Smooth muscle cell (in vitro differentiated cells): ENCODE data around the gene PHOSPHO1. TPM values are rescaled to one million over a fixed set of nuclear protein-coding genes. Genes with fewer than 3 reads are reported as not detected.

ENCODE experiments used
- DNase-seq: peaks from one replicate; lab custom pipeline; 2025; ENCODE audit not compliant: unreplicated experiment; lab: John Stamatoyannopoulos, UW
- H2AFZ ChIP-seq: fragments of 200-600 bp; sonication (generic); 2 replicates; pipeline ENCODE4 v1.6.0; 2016; ENCODE audit warnings: antibody characterized with exemption, low read depth, mild to moderate bottlenecking
- H3F3A ChIP-seq: fragments of 200-600 bp; sonication (generic); 2 replicates; pipeline ENCODE4 v1.6.0; 2017; ENCODE audit warnings: antibody characterized with exemption, low read depth
- H3K27ac ChIP-seq: fragments of 200-600 bp; sonication (generic); 2 replicates; pipeline ENCODE4 v1.5.1; 2016; ENCODE audit warnings: low read depth, mild to moderate bottlenecking
- H3K27me3 ChIP-seq: fragments of 200-600 bp; sonication (generic); 2 replicates; pipeline ENCODE4 v1.6.1; 2016; ENCODE audit warnings: low read depth, mild to moderate bottlenecking
- H3K36me3 ChIP-seq: fragments of 200-600 bp; sonication (generic); 2 replicates; pipeline ENCODE4 v1.5.1; 2016; ENCODE audit warnings: low read depth
- H3K4me1 ChIP-seq: fragments of 200-600 bp; sonication (generic); 2 replicates; pipeline ENCODE4 v1.5.1; 2016; ENCODE audit warnings: low read depth
- H3K4me2 ChIP-seq: fragments of 200-600 bp; sonication (generic); 2 replicates; pipeline ENCODE4 v1.6.0; 2016; ENCODE audit warnings: mild to moderate bottlenecking
- H3K4me3 ChIP-seq: fragments of 200-600 bp; sonication (generic); 2 replicates; pipeline ENCODE4 v1.5.1; 2016; ENCODE audit warnings: mild to moderate bottlenecking
- H3K79me2 ChIP-seq: fragments of 200-600 bp; sonication (generic); 2 replicates; pipeline ENCODE4 v1.6.0; 2016; ENCODE audit warnings: low read depth, mild to moderate bottlenecking
- H3K9ac ChIP-seq: fragments of 200-600 bp; sonication (generic); 2 replicates; pipeline ENCODE4 v1.6.0; 2016; ENCODE audit warnings: low read depth
- H3K9me3 ChIP-seq: fragments of 200-600 bp; sonication (generic); replicated peaks from 2 replicates; pipeline ENCODE4 v1.5.1; 2016; ENCODE audit warnings: low read depth
- H4K20me1 ChIP-seq: fragments of 200-600 bp; sonication (generic); 2 replicates; pipeline ENCODE4 v1.6.0; 2016; ENCODE audit warnings: low read depth
- whole genome bisulfite sequencing: methylation state at CpG from one replicate; pipeline ENCODE4 v1.1.7; 2016; ENCODE audit warnings: low lambda C conversion rate; 5-methylcytosine and 5-hydroxymethylcytosine counted together
- polyA plus RNA-seq: library from polyadenylated mRNA; unstranded; fragments of >200 nt; fragmentation: Nextera tagmentation; extraction: Ambion mirVana; gene quantifications from 2 replicates; pipeline ENCODE4 v1.2.1, GENCODE V29; 2016
- total RNA-seq: library from RNA; depleted of rRNA; stranded (reverse); fragments of >200 nt; gene quantifications from 2 replicates; pipeline ENCODE4 v1.2.3, GENCODE V29; 2014
- TF ChIP-seq, protein P1 (sequence below): fragments of 200-600 bp; sonication (generic); IDR thresholded peaks from 2 replicates; pipeline ENCODE4 v1.5.1; 2017; ENCODE audit warnings: borderline replicate concordance, mild to moderate bottlenecking, antibody characterized with exemption; ENCODE audit not compliant: insufficient read depth, poor library complexity, severe bottlenecking

PHOSPHO1 gene
- total and polyA plus RNA-seq, 2 experiments from 2014 or later: 3.0 to 4.2 TPM

- H3K27ac ChIP-seq: peak overlapping the region; percentile 98
- H4K20me1 ChIP-seq: no peaks in the 10 kb centered on the region
- no peak for DNase-seq
- H3K9me3 ChIP-seq: no peaks in the 10 kb centered on the region
- H3K4me3 ChIP-seq: peak overlapping the region; percentile 58
- peak overlapping the region; percentile 87 for H3K4me2 ChIP-seq
- peaks cover 10% of the 10 kb centered on the region for H3F3A ChIP-seq
- peak overlapping the region; percentile 95 for H3K9ac ChIP-seq
- no peaks in the 10 kb centered on the region for H3K79me2 ChIP-seq
- TF ChIP-seq, protein P1, sequence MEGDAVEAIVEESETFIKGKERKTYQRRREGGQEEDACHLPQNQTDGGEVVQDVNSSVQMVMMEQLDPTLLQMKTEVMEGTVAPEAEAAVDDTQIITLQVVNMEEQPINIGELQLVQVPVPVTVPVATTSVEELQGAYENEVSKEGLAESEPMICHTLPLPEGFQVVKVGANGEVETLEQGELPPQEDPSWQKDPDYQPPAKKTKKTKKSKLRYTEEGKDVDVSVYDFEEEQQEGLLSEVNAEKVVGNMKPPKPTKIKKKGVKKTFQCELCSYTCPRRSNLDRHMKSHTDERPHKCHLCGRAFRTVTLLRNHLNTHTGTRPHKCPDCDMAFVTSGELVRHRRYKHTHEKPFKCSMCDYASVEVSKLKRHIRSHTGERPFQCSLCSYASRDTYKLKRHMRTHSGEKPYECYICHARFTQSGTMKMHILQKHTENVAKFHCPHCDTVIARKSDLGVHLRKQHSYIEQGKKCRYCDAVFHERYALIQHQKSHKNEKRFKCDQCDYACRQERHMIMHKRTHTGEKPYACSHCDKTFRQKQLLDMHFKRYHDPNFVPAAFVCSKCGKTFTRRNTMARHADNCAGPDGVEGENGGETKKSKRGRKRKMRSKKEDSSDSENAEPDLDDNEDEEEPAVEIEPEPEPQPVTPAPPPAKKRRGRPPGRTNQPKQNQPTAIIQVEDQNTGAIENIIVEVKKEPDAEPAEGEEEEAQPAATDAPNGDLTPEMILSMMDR: no peak
- H3K36me3 ChIP-seq: no peaks in the 10 kb centered on the region
- H3K27me3 ChIP-seq: no peaks in the 10 kb centered on the region
- H2AFZ ChIP-seq: peak overlapping the region; percentile 71
- WGBS: 20% methylated on average over 10 of the region's 10 CpGs
- H3K4me1 ChIP-seq: no peaks in the 10 kb centered on the region
Observed at GRCh38 chr17:49259663-49260010, 29.1 kb upstream of the PHOSPHO1 start.

- no peak overlapping the region for H3K27ac ChIP-seq
- H3F3A ChIP-seq: peaks cover 10% of the 10 kb centered on the region
- no peaks in the 10 kb centered on the region for H3K4me1 ChIP-seq
- H3K9me3 ChIP-seq: no peaks in the 10 kb centered on the region
- H3K9ac ChIP-seq: no peak overlapping the region
- DNase-seq: no peak
- no peak overlapping the region for H3K4me2 ChIP-seq
- H4K20me1 ChIP-seq: no peaks in the 10 kb centered on the region
- H3K4me3 ChIP-seq: no peak overlapping the region
- H3K79me2 ChIP-seq: no peaks in the 10 kb centered on the region
- H2AFZ ChIP-seq: no peak overlapping the region
- no peaks in the 10 kb centered on the region for H3K36me3 ChIP-seq
- TF ChIP-seq, protein P1: no peak
- WGBS: 91% methylated on average over 3 of the region's 3 CpGs
- no peaks in the 10 kb centered on the region for H3K27me3 ChIP-seq
Observed at GRCh38 chr17:49258394-49258793, 27.8 kb upstream of the PHOSPHO1 start.

DNA sequence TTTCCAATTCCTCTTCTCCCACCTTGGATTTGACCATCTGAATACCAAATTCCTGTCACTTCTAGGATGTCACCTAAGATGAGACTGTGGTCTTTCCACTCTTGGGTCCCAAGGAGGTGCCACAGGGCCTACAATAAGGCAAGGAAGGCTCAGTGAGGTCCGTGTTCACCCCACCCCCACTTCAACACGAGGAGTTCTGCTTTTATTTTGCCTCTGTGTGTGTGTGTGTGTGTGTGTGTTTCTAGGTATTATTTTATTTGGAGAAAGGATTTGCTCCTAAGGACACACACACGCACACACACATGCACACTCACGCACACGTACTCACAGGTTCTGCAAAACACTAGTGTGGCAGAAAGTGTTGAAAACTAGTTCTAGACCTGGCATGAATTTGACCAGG is 24.5 kb upstream of the PHOSPHO1 start:
- Histone ChIP-seq H3K9ac (no peak overlapping the region), H3K27ac (no peak overlapping the region), H2AFZ (no peak overlapping the region), H4K20me1 (no peaks in the 10 kb centered on the region), H3K9me3 (no peaks in the 10 kb centered on the region), H3K4me3 (no peak overlapping the region), H3F3A (peaks cover 3% of the 10 kb centered on the region), H3K36me3 (no peaks in the 10 kb centered on the region), H3K79me2 (no peaks in the 10 kb centered on the region), H3K27me3 (no peaks in the 10 kb centered on the region), H3K4me2 (no peak overlapping the region), H3K4me1 (no peaks in the 10 kb centered on the region)
- WGBS: 80% methylated on average over 5 of the region's 5 CpGs
- TF ChIP-seq, protein P1: no peak
- DNase-seq: no peak

DNA sequence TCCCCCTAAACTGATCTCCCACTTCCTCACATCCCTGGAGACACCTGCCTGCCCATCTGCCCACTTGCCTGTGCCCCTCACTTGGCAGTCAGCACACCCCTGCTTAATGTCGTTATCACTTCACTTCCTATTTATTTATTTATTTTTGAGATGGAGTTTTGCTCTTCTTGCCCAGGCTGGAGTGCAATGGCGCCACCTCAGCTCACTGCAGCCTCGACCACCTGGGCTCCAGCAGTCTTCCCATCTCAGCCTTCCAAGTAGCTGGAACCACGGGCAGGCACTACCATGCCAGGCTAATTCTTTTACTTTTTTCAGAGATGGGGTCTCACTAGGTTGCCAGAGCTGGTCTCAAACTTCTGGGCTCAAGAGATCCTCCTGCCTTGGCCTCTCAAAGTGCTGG is 23.5 kb upstream of the PHOSPHO1 start:
- Histone ChIP-seq H3K4me2 (no peak overlapping the region), H3F3A (peaks cover 3% of the 10 kb centered on the region), H3K4me1 (no peaks in the 10 kb centered on the region), H3K79me2 (no peaks in the 10 kb centered on the region), H3K4me3 (no peak overlapping the region), H3K27me3 (no peaks in the 10 kb centered on the region), H2AFZ (no peak overlapping the region), H4K20me1 (no peaks in the 10 kb centered on the region), H3K9ac (no peak overlapping the region), H3K36me3 (no peaks in the 10 kb centered on the region), H3K27ac (no peak overlapping the region), H3K9me3 (no peaks in the 10 kb centered on the region)
- DNase-seq: no peak
- WGBS: 74% methylated on average over 4 of the region's 4 CpGs
- TF ChIP-seq, protein P1: no peak
